IMR-90 (cell line): ENCODE measurements around the gene ATP6V0A4.

ENCODE experiments used
- MXI1 ChIP-seq: IDR thresholded peaks from 2 replicates; pipeline ENCODE4 v1.6.1; 2012; ENCODE audit warnings: low read depth, mild to moderate bottlenecking, low read length, moderate library complexity, borderline replicate concordance
- TF ChIP-seq, protein P1 (sequence below): conservative IDR thresholded peaks from 2 replicates; pipeline ENCODE4 v1.5.1; 2012; ENCODE audit warnings: mild to moderate bottlenecking, low read depth, low read length, improper control_type of control experiment

DNA sequence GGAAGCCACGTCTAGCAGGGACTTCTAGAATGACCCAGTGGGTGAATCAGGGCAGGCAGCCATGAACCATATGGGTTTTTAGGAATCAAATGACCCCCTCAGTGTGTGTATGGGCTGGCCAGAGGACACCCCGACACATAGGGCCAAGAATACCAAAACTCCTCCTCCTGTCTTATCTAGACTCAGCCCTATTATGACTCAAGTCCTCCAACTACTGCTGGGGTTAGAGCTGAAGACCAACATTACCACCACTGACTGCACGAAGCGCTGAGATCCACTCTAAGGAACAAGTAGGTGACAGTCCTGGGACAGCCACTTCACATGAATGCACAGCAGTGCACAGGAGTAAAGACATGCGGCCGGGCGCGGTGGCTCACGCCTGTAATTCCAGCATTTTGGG, 85.3 kb downstream of the ATP6V0A4 start:
- TF ChIP-seq MXI1 = no peak
- TF ChIP-seq, protein P1, sequence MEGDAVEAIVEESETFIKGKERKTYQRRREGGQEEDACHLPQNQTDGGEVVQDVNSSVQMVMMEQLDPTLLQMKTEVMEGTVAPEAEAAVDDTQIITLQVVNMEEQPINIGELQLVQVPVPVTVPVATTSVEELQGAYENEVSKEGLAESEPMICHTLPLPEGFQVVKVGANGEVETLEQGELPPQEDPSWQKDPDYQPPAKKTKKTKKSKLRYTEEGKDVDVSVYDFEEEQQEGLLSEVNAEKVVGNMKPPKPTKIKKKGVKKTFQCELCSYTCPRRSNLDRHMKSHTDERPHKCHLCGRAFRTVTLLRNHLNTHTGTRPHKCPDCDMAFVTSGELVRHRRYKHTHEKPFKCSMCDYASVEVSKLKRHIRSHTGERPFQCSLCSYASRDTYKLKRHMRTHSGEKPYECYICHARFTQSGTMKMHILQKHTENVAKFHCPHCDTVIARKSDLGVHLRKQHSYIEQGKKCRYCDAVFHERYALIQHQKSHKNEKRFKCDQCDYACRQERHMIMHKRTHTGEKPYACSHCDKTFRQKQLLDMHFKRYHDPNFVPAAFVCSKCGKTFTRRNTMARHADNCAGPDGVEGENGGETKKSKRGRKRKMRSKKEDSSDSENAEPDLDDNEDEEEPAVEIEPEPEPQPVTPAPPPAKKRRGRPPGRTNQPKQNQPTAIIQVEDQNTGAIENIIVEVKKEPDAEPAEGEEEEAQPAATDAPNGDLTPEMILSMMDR = no peak
